ENCODE results near the gene EPB41L3.

Gene EPB41L3

GRCh38 chr18:5558851-5559250 lies 15.1 kb upstream of the EPB41L3 start:
- DNase-seq = no peak
- H3K9me3 ChIP-seq (ENCODE audit: control insufficient read depth, low read length) = no peaks in the 10 kb centered on the region
- H3K4me3 ChIP-seq (ENCODE audit: insufficient read depth, low read depth, low read length, poor library complexity, severe bottlenecking) = no peak overlapping the region
- no peak overlapping the region for H3K27ac ChIP-seq (ENCODE audit: insufficient read depth, low read length, poor library complexity, severe bottlenecking)
- H3K36me3 ChIP-seq (ENCODE audit: control insufficient read depth, insufficient read depth, low read length) = no peaks in the 10 kb centered on the region
- H3K4me1 ChIP-seq (ENCODE audit: control insufficient read depth, insufficient read depth, low read length, poor library complexity, severe bottlenecking) = no peaks in the 10 kb centered on the region
- H3K27me3 ChIP-seq (replicated peaks; ENCODE audit: control insufficient read depth, insufficient read depth, low read length, poor library complexity, severe bottlenecking) = no peaks in the 10 kb centered on the region

- Histone ChIP-seq H3K9me3 (ENCODE audit: control insufficient read depth, low read length) (no peaks in the 10 kb centered on the region), H3K27me3 (replicated peaks; ENCODE audit: control insufficient read depth, insufficient read depth, low read length, poor library complexity, severe bottlenecking) (no peaks in the 10 kb centered on the region), H3K36me3 (ENCODE audit: control insufficient read depth, insufficient read depth, low read length) (no peaks in the 10 kb centered on the region), H3K4me1 (ENCODE audit: control insufficient read depth, insufficient read depth, low read length, poor library complexity, severe bottlenecking) (no peaks in the 10 kb centered on the region), H3K4me3 (ENCODE audit: insufficient read depth, low read depth, low read length, poor library complexity, severe bottlenecking) (no peak overlapping the region), H3K27ac (ENCODE audit: insufficient read depth, low read length, poor library complexity, severe bottlenecking) (no peak overlapping the region)
- no peak for DNase-seq
Measured at GRCh38 chr18:5556310-5556974, 12.6 kb upstream of the EPB41L3 start.

GRCh38 chr18:5554629-5555028 lies 10.8 kb upstream of the EPB41L3 start:
- Histone ChIP-seq H3K4me1 (ENCODE audit: control insufficient read depth, insufficient read depth, low read length, poor library complexity, severe bottlenecking) (no peaks in the 10 kb centered on the region), H3K27ac (ENCODE audit: insufficient read depth, low read length, poor library complexity, severe bottlenecking) (no peak overlapping the region), H3K9me3 (ENCODE audit: control insufficient read depth, low read length) (no peaks in the 10 kb centered on the region), H3K4me3 (ENCODE audit: insufficient read depth, low read depth, low read length, poor library complexity, severe bottlenecking) (no peak overlapping the region), H3K36me3 (ENCODE audit: control insufficient read depth, insufficient read depth, low read length) (no peaks in the 10 kb centered on the region), H3K27me3 (replicated peaks; ENCODE audit: control insufficient read depth, insufficient read depth, low read length, poor library complexity, severe bottlenecking) (no peaks in the 10 kb centered on the region)
- no peak for DNase-seq

GRCh38 chr18:5546660-5547059 lies 2.9 kb upstream of the EPB41L3 start:
- no peaks in the 10 kb centered on the region for H3K9me3 ChIP-seq (ENCODE audit: control insufficient read depth, low read length)
- no peaks in the 10 kb centered on the region for H3K4me1 ChIP-seq (ENCODE audit: control insufficient read depth, insufficient read depth, low read length, poor library complexity, severe bottlenecking)
- no peak overlapping the region for H3K27ac ChIP-seq (ENCODE audit: insufficient read depth, low read length, poor library complexity, severe bottlenecking)
- DNase-seq = no peak
- H3K36me3 ChIP-seq (ENCODE audit: control insufficient read depth, insufficient read depth, low read length) = no peaks in the 10 kb centered on the region
- no peaks in the 10 kb centered on the region for H3K27me3 ChIP-seq (replicated peaks; ENCODE audit: control insufficient read depth, insufficient read depth, low read length, poor library complexity, severe bottlenecking)
- no peak overlapping the region for H3K4me3 ChIP-seq (ENCODE audit: insufficient read depth, low read depth, low read length, poor library complexity, severe bottlenecking)

- Histone ChIP-seq H3K27me3 (replicated peaks; ENCODE audit: control insufficient read depth, insufficient read depth, low read length, poor library complexity, severe bottlenecking) (no peaks in the 10 kb centered on the region), H3K9me3 (ENCODE audit: control insufficient read depth, low read length) (no peaks in the 10 kb centered on the region), H3K27ac (ENCODE audit: insufficient read depth, low read length, poor library complexity, severe bottlenecking) (no peak overlapping the region), H3K4me3 (ENCODE audit: insufficient read depth, low read depth, low read length, poor library complexity, severe bottlenecking) (no peak overlapping the region), H3K36me3 (ENCODE audit: control insufficient read depth, insufficient read depth, low read length) (no peaks in the 10 kb centered on the region), H3K4me1 (ENCODE audit: control insufficient read depth, insufficient read depth, low read length, poor library complexity, severe bottlenecking) (no peaks in the 10 kb centered on the region)
- DNase-seq = no peak
Measured at GRCh38 chr18:5543036-5543680, 639 bp downstream of the EPB41L3 start.

GRCh38 chr18:5542515-5543035 lies 1.2 kb downstream of the EPB41L3 start:
- Histone ChIP-seq H3K4me1 (ENCODE audit: control insufficient read depth, insufficient read depth, low read length, poor library complexity, severe bottlenecking) (no peaks in the 10 kb centered on the region), H3K36me3 (ENCODE audit: control insufficient read depth, insufficient read depth, low read length) (no peaks in the 10 kb centered on the region), H3K27ac (ENCODE audit: insufficient read depth, low read length, poor library complexity, severe bottlenecking) (no peak overlapping the region), H3K9me3 (ENCODE audit: control insufficient read depth, low read length) (no peaks in the 10 kb centered on the region), H3K27me3 (replicated peaks; ENCODE audit: control insufficient read depth, insufficient read depth, low read length, poor library complexity, severe bottlenecking) (no peaks in the 10 kb centered on the region), H3K4me3 (ENCODE audit: insufficient read depth, low read depth, low read length, poor library complexity, severe bottlenecking) (no peak overlapping the region)
- no peak for DNase-seq

- Histone ChIP-seq H3K36me3 (ENCODE audit: control insufficient read depth, insufficient read depth, low read length) (no peaks in the 10 kb centered on the region), H3K27ac (ENCODE audit: insufficient read depth, low read length, poor library complexity, severe bottlenecking) (no peak overlapping the region), H3K4me1 (ENCODE audit: control insufficient read depth, insufficient read depth, low read length, poor library complexity, severe bottlenecking) (no peaks in the 10 kb centered on the region), H3K27me3 (replicated peaks; ENCODE audit: control insufficient read depth, insufficient read depth, low read length, poor library complexity, severe bottlenecking) (no peaks in the 10 kb centered on the region), H3K4me3 (ENCODE audit: insufficient read depth, low read depth, low read length, poor library complexity, severe bottlenecking) (no peak overlapping the region), H3K9me3 (ENCODE audit: control insufficient read depth, low read length) (no peaks in the 10 kb centered on the region)
- no peak for DNase-seq
Measured at GRCh38 chr18:5541644-5542043, 2.2 kb downstream of the EPB41L3 start.

- no peaks in the 10 kb centered on the region for H3K9me3 ChIP-seq (ENCODE audit: control insufficient read depth, low read length)
- H3K4me3 ChIP-seq (ENCODE audit: insufficient read depth, low read depth, low read length, poor library complexity, severe bottlenecking) = no peak overlapping the region
- no peak for DNase-seq
- H3K27me3 ChIP-seq (replicated peaks; ENCODE audit: control insufficient read depth, insufficient read depth, low read length, poor library complexity, severe bottlenecking) = no peaks in the 10 kb centered on the region
- H3K27ac ChIP-seq (ENCODE audit: insufficient read depth, low read length, poor library complexity, severe bottlenecking) = no peak overlapping the region
- H3K4me1 ChIP-seq (ENCODE audit: control insufficient read depth, insufficient read depth, low read length, poor library complexity, severe bottlenecking) = no peaks in the 10 kb centered on the region
- H3K36me3 ChIP-seq (ENCODE audit: control insufficient read depth, insufficient read depth, low read length) = no peaks in the 10 kb centered on the region
Measured at GRCh38 chr18:5539391-5539790, 4.4 kb downstream of the EPB41L3 start.

GRCh38 chr18:5538544-5538943 lies 5.3 kb downstream of the EPB41L3 start:
- Histone ChIP-seq H3K27ac (ENCODE audit: insufficient read depth, low read length, poor library complexity, severe bottlenecking) (no peak overlapping the region), H3K9me3 (ENCODE audit: control insufficient read depth, low read length) (no peaks in the 10 kb centered on the region), H3K27me3 (replicated peaks; ENCODE audit: control insufficient read depth, insufficient read depth, low read length, poor library complexity, severe bottlenecking) (no peaks in the 10 kb centered on the region), H3K4me1 (ENCODE audit: control insufficient read depth, insufficient read depth, low read length, poor library complexity, severe bottlenecking) (no peaks in the 10 kb centered on the region), H3K4me3 (ENCODE audit: insufficient read depth, low read depth, low read length, poor library complexity, severe bottlenecking) (no peak overlapping the region), H3K36me3 (ENCODE audit: control insufficient read depth, insufficient read depth, low read length) (no peaks in the 10 kb centered on the region)
- DNase-seq = no peak

GRCh38 chr18:5537860-5538259 lies 5.9 kb downstream of the EPB41L3 start:
- Histone ChIP-seq H3K27me3 (replicated peaks; ENCODE audit: control insufficient read depth, insufficient read depth, low read length, poor library complexity, severe bottlenecking) (no peaks in the 10 kb centered on the region), H3K27ac (ENCODE audit: insufficient read depth, low read length, poor library complexity, severe bottlenecking) (no peak overlapping the region), H3K36me3 (ENCODE audit: control insufficient read depth, insufficient read depth, low read length) (no peaks in the 10 kb centered on the region), H3K4me3 (ENCODE audit: insufficient read depth, low read depth, low read length, poor library complexity, severe bottlenecking) (no peak overlapping the region), H3K9me3 (ENCODE audit: control insufficient read depth, low read length) (no peaks in the 10 kb centered on the region), H3K4me1 (ENCODE audit: control insufficient read depth, insufficient read depth, low read length, poor library complexity, severe bottlenecking) (no peaks in the 10 kb centered on the region)
- DNase-seq = no peak

Measured in effector memory CD4-positive, alpha-beta T cell (primary cell).